ENCODE data around the gene PHF11.

- TF ChIP-seq MAFK (IDR thresholded peaks at IDR 0.05; ENCODE audit: partially characterized antibody) (peak; percentile 33), ESRRA (IDR thresholded peaks at IDR 0.05; ENCODE audit: borderline replicate concordance, low read length) (no peak), MYC (IDR thresholded peaks at IDR 0.05; ENCODE audit: borderline replicate concordance, low read length) (no peak), CHD2 (IDR thresholded peaks at IDR 0.05; ENCODE audit: low read length, partially characterized antibody) (no peak), SREBF2 (IDR thresholded peaks at IDR 0.05) (no peak), CBX2 (IDR thresholded peaks at IDR 0.05; ENCODE audit: borderline replicate concordance, low read depth) (no peak), CTCF (IDR thresholded peaks at IDR 0.05) (no peak), PHF8 (IDR thresholded peaks at IDR 0.05; ENCODE audit: borderline replicate concordance, low read depth) (no peak), POLR2A (IDR thresholded peaks at IDR 0.05; ENCODE audit: low read length) (no peak), EP300 (IDR thresholded peaks at IDR 0.05) (no peak), EHMT2 (IDR thresholded peaks at IDR 0.05; ENCODE audit: low read depth) (no peak), JUN (IDR thresholded peaks at IDR 0.05) (no peak), SMC3 (IDR thresholded peaks at IDR 0.05) (no peak)
- TF ChIP-seq, protein P1, sequence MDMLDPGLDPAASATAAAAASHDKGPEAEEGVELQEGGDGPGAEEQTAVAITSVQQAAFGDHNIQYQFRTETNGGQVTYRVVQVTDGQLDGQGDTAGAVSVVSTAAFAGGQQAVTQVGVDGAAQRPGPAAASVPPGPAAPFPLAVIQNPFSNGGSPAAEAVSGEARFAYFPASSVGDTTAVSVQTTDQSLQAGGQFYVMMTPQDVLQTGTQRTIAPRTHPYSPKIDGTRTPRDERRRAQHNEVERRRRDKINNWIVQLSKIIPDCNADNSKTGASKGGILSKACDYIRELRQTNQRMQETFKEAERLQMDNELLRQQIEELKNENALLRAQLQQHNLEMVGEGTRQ (IDR thresholded peaks at IDR 0.05), result no peak
Measured at GRCh38 chr13:49448753-49449152, 47.0 kb upstream of the PHF11 start.
